Chondrocyte (in vitro differentiated cells): ENCODE data around the gene FOLH1. TPM values are rescaled to one million over a fixed set of nuclear protein-coding genes. Genes with fewer than 3 reads are reported as not detected.
"Not testable (repeated sequence)": the region's sequence is repeated elsewhere in the genome, so short reads cannot be mapped to it uniquely, and the experiment has no call there.

ENCODE experiments used
- DNase-seq: peaks from one replicate; pipeline ENCODE4 v3.0.0; 2021; ENCODE audit warnings: mixed read lengths, low spot score
- H3K27ac Mint-ChIP-seq: one replicate; pipeline ENCODE4 v1.8.0; 2021; ENCODE audit warnings: mild to moderate bottlenecking, moderate library complexity, mixed read lengths; ENCODE audit not compliant: unreplicated experiment
- H3K27me3 Mint-ChIP-seq: 2 replicates; pipeline ENCODE4 v1.8.0; 2021; ENCODE audit warnings: low read depth, mixed read lengths
- H3K36me3 Mint-ChIP-seq: 2 replicates; pipeline ENCODE4 v1.8.0; 2021; ENCODE audit warnings: low read depth, mixed read lengths
- H3K4me1 Mint-ChIP-seq: 2 replicates; pipeline ENCODE4 v1.8.0; 2021; ENCODE audit warnings: low read depth, mild to moderate bottlenecking, mixed read lengths
- H3K4me3 Mint-ChIP-seq: one replicate; pipeline ENCODE4 v1.8.0; 2021; ENCODE audit warnings: mild to moderate bottlenecking, moderate library complexity, mixed read lengths; ENCODE audit not compliant: unreplicated experiment
- H3K9me3 Mint-ChIP-seq: 2 replicates; pipeline ENCODE4 v1.8.0; 2021; ENCODE audit warnings: low read depth, mixed read lengths
- total RNA-seq: library from RNA; stranded (reverse); gene quantifications from 3 replicates; pipeline ENCODE4 v1.2.1, GENCODE V29; 2021
- TF ChIP-seq, protein P1 (sequence below): fragments of 200-600 bp; sonication (generic); IDR thresholded peaks from 2 replicates; pipeline ENCODE4 v1.5.0; 2021; ENCODE audit warnings: antibody characterized with exemption, mild to moderate bottlenecking, moderate library complexity

The FOLH1 gene
- total RNA-seq, 1 donor from 2014 or later: not detected

DNA sequence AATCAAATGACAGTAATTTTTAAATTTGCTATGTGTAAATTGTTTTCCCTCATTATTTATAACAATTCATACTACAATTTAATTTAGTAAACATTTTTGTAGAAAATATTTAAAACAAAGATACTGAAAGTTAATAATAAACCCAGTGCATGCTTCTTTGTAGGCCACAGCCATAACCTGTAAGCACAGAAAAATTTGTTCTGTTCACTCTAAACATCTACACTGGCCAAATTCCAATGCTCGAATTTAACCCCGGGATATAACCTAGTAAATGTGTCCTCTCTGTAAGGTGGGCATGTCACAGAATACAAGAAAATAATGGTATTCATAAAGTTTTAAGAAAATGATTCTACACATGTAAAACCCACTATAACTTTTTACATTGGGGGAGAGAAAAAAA is 22.2 kb downstream of the FOLH1 start:
- H3K9me3 Mint-ChIP-seq, H3K4me3 Mint-ChIP-seq, H3K27me3 Mint-ChIP-seq, DNase-seq, H3K4me1 Mint-ChIP-seq, H3K36me3 Mint-ChIP-seq, H3K27ac Mint-ChIP-seq: not testable (repeated sequence)

DNA sequence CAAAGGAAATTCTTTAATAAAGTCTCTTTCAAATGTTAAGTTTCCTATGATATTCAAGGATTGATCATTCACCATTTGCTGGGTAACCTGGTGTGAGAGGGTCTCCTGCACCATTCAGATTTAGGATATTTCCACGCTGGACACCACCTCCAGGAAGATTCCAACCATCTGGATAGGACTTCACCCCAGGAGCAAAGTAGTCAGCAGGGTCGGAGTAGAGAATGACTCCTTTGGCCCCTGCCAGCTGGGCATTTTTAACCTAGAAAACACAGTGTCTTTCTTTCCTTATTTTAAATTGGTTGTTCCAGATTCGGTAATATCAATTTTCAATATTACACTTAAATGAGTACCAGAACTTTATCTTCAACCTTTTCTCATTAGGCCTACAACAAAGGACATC is 22.8 kb downstream of the FOLH1 start:
- H3K27ac Mint-ChIP-seq, H3K36me3 Mint-ChIP-seq, H3K4me1 Mint-ChIP-seq, H3K4me3 Mint-ChIP-seq, H3K27me3 Mint-ChIP-seq, DNase-seq, H3K9me3 Mint-ChIP-seq: not testable (repeated sequence)

DNA sequence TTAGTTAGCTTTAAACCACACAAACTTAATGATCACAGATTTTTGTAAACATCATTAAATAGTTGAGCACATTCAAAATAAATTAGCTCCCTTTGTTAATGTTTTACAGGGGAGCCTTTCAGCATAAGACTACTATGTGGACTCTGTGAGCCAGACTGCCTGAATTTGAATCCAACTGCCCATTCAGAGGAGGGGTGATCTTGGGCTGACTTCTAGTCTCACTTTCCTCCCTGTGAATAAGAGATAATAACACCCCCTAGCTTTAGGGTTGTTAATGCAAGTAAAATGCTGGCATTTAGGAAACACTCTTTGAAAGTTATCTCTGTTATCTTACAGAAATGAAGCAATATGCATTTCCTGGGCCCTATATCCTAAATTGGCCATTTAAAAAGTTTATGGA is 23.6 kb downstream of the FOLH1 start:
- not testable (repeated sequence) for DNase-seq, H3K4me3 Mint-ChIP-seq, H3K9me3 Mint-ChIP-seq, H3K27ac Mint-ChIP-seq, H3K27me3 Mint-ChIP-seq, H3K4me1 Mint-ChIP-seq, H3K36me3 Mint-ChIP-seq

DNA sequence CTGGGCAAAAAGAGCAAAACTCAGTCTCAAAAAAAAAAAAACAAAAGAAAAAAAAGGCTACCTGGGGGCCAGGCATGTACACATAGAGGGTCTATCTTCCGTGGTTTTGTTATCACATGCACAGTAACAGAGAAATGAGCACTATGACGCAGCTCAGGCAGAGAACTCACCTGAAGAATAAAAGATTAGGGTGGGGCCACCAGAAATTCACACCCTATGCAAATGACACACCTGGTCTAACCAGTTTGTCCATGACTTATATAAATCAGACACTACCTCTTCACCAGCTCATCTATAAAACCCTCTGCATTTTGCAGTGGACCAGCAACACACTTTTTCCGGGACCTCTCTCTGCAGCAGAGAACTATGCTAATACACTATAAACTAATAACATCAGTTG is 30.5 kb downstream of the FOLH1 start:
- not testable (repeated sequence) for H3K4me1 Mint-ChIP-seq, DNase-seq, H3K9me3 Mint-ChIP-seq, H3K27ac Mint-ChIP-seq, H3K4me3 Mint-ChIP-seq, H3K36me3 Mint-ChIP-seq, H3K27me3 Mint-ChIP-seq

DNA sequence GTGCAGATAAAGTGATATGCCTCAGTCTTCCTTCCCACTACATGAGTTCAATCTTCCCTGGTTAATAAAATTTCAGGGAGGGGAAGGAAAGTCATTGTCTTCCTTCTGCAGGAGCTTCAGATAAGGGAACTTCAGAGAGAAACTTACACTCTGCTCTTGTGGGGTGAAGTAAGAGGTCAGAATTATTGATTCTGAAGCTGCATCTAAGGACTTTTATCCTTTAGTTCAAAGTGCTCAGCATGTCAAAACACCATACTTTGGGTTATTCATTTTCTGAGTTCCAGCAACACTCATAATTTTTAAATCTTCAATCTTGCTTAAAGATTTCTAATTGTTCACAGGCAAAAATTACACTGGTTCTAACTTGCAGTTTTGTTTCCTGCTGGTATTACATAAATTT is 33.0 kb downstream of the FOLH1 start:
- H3K4me1 Mint-ChIP-seq, H3K4me3 Mint-ChIP-seq, H3K36me3 Mint-ChIP-seq, DNase-seq, H3K27ac Mint-ChIP-seq, H3K9me3 Mint-ChIP-seq, H3K27me3 Mint-ChIP-seq: not testable (repeated sequence)

DNA sequence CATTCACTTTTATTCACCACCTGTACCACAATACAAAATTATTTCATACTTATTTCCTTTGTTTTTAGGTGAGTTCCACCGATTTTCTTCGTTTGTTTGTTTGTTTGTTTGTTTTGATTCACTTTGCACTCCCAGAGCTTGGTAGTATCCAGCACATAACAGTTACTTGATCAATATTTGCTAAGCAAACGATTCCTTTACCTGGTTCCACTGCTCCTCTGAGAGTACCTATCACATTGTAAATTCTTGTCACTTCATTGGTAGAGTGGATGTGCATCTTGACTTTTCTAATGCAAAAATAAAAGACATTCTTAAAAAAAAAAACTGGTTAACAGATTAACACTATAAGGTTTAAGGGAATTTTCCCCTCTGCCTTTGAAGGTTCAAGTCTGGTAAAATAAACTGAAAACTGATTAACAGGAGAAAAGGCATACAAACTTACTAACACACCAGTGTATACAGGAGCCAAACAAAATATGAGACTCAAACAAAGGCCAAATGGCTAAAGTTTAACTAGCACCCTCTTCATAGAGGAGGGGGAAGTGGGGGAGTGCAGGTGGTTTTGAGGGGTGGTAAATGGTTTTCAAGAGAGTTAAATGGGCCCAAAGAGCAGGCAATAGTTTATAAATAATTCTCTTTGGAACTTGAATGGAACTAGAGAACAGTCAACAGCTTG is 33.6 kb downstream of the FOLH1 start:
- H3K36me3 Mint-ChIP-seq, H3K27me3 Mint-ChIP-seq, H3K4me3 Mint-ChIP-seq, H3K27ac Mint-ChIP-seq, H3K9me3 Mint-ChIP-seq, H3K4me1 Mint-ChIP-seq, DNase-seq: not testable (repeated sequence)

DNA sequence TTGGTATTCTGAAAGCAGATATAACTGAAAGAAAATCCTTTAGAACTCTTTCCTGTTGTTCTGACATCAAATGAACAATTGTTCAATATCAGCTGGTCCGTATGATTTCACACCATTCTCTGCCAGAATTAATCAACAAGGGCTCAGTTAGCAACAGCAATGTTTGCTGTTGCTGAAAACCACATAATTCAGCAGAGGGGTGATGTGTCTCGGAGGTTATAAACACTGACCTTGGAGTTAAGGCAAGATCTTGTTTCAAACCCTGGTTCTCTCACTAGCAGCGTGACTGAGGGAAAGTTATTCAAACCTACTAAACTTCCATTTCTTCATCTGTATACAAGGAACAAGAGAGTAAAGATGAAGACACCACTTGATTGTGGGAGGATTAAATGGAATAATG is 36.8 kb downstream of the FOLH1 start:
- not testable (repeated sequence) for H3K4me3 Mint-ChIP-seq, DNase-seq, H3K27ac Mint-ChIP-seq, H3K36me3 Mint-ChIP-seq, H3K27me3 Mint-ChIP-seq, H3K4me1 Mint-ChIP-seq, H3K9me3 Mint-ChIP-seq

DNA sequence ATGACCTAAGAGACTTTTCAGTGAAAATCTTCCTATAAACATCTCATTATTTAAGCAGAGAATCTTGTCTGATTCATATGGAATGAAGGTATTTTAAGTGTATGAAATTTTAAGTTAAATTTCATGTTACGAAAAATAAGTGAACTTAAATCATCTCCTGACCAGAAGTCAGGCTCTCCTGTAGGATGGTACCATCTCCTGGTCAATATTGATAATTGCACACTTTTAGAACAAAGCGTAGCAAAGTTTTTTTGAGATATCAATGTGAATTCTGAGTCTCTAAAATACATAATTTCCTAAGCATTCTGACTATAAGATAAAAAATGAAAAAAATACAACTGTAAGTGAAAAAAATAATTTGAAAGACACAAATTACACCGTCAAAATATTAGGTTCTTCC is 38.8 kb downstream of the FOLH1 start:
- DNase-seq, H3K27me3 Mint-ChIP-seq, H3K4me3 Mint-ChIP-seq, H3K9me3 Mint-ChIP-seq, H3K27ac Mint-ChIP-seq, H3K4me1 Mint-ChIP-seq, H3K36me3 Mint-ChIP-seq: not testable (repeated sequence)
- TF ChIP-seq, protein P1, sequence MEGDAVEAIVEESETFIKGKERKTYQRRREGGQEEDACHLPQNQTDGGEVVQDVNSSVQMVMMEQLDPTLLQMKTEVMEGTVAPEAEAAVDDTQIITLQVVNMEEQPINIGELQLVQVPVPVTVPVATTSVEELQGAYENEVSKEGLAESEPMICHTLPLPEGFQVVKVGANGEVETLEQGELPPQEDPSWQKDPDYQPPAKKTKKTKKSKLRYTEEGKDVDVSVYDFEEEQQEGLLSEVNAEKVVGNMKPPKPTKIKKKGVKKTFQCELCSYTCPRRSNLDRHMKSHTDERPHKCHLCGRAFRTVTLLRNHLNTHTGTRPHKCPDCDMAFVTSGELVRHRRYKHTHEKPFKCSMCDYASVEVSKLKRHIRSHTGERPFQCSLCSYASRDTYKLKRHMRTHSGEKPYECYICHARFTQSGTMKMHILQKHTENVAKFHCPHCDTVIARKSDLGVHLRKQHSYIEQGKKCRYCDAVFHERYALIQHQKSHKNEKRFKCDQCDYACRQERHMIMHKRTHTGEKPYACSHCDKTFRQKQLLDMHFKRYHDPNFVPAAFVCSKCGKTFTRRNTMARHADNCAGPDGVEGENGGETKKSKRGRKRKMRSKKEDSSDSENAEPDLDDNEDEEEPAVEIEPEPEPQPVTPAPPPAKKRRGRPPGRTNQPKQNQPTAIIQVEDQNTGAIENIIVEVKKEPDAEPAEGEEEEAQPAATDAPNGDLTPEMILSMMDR: peak; percentile 41

DNA sequence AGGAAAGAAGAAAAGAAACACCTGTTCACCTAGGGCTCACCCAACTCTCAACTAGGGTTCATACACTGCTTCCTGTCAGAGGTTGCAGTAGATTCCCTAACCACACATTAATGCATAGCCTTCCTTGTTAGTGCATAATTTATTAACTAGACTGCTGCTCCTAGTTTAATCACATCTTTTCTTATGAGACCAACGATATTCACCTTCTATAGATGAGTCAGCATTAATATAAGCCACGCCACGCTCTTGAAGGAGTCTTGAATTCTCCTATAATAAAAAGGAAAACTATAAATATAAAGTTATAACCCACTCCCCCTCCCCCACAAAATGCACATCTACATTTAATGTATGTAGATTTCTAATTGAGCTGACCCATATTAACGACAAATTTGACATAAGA is 39.4 kb downstream of the FOLH1 start:
- not testable (repeated sequence) for H3K36me3 Mint-ChIP-seq, H3K27me3 Mint-ChIP-seq, H3K27ac Mint-ChIP-seq, DNase-seq, H3K9me3 Mint-ChIP-seq, H3K4me1 Mint-ChIP-seq, H3K4me3 Mint-ChIP-seq
